Stimulated activated CD8-positive, alpha-beta memory T cell treated with anti-CD3 and anti-CD28 coated beads, Interleukin-15, amount 100 ng/mL, for 1 hour (primary cell): Measurements from ENCODE around the gene ZNF160.
"Not testable (repeated sequence)": the region's sequence is repeated elsewhere in the genome, so short reads cannot be mapped to it uniquely, and the experiment has no call there.

Experiments used
- DNase-seq: peaks from one replicate; pipeline ENCODE4 v3.0.0-alpha.2; 2020; ENCODE audit warnings: low read depth

ZNF160 gene

GRCh38 chr19:53103234-53104203 is at the start of gene ZNF160:
TSS of gene ZNF160 (minus strand) at chr19:53103422. CDS start at chr19:53086276, 17,146 bp downstream.
- peak; percentile 99 for DNase-seq

- no peak for DNase-seq
Observed at GRCh38 chr19:53147645-53148044, 44.4 kb upstream of the ZNF160 start.

GRCh38 chr19:53140351-53140750 is 37.1 kb upstream of the ZNF160 start:
- no peak for DNase-seq

GRCh38 chr19:53136432-53136831 is 33.2 kb upstream of the ZNF160 start:
- no peak for DNase-seq

- peak; percentile 10 for DNase-seq
Observed at GRCh38 chr19:53132141-53132991, 29.1 kb upstream of the ZNF160 start, which contains the start of gene ZNF415. TSS of gene ZNF415 (minus strand) at chr19:53132910. CDS start at chr19:53122676, 10,234 bp downstream.

GRCh38 chr19:53131727-53132126 is 28.5 kb upstream of the ZNF160 start:
- no peak for DNase-seq

GRCh38 chr19:53131085-53131590 is 27.9 kb upstream of the ZNF160 start:
- no peak for DNase-seq

GRCh38 chr19:53130506-53130905 is 27.3 kb upstream of the ZNF160 start:
- DNase-seq: no peak

GRCh38 chr19:53126733-53127526 is 23.7 kb upstream of the ZNF160 start:
- not testable (repeated sequence) for DNase-seq

- no peak for DNase-seq
Observed at GRCh38 chr19:53123400-53123799, 20.2 kb upstream of the ZNF160 start.

GRCh38 chr19:53112286-53112685 is 9.1 kb upstream of the ZNF160 start:
- no peak for DNase-seq

GRCh38 chr19:53109527-53109926 is 6.3 kb upstream of the ZNF160 start:
- no peak for DNase-seq

- DNase-seq: no peak
Observed at GRCh38 chr19:53102756-53103233, 427 bp downstream of the ZNF160 start.

GRCh38 chr19:53102206-53102755 is 941 bp downstream of the ZNF160 start:
- DNase-seq: no peak

- no peak for DNase-seq
Observed at GRCh38 chr19:53101518-53101917, 1.7 kb downstream of the ZNF160 start.

- not testable (repeated sequence) for DNase-seq
Observed at GRCh38 chr19:53098570-53098969, 4.7 kb downstream of the ZNF160 start.

GRCh38 chr19:53096982-53097690 is 6.1 kb downstream of the ZNF160 start:
- DNase-seq: not testable (repeated sequence)

- not testable (repeated sequence) for DNase-seq
Observed at GRCh38 chr19:53096579-53096978, 6.6 kb downstream of the ZNF160 start.

- no peak for DNase-seq
Observed at GRCh38 chr19:53094754-53095575, 8.3 kb downstream of the ZNF160 start.
